SK-N-SH treated with all-trans-retinoic acid at 6 μM for 48 hours (cell line): Measurements from ENCODE around the gene OPN4.

Experiments
- ATAC-seq: fragments of 200-7000 bp; cut with Tn5 transposase; 3 replicates; pipeline ENCODE4 v1.9.1; 2020; ENCODE audit warnings: mild to moderate bottlenecking, moderate library complexity
- ARNTL ChIP-seq: fragments of 450-650 bp; formaldehyde crosslinking; IDR thresholded peaks from 2 replicates; pipeline ENCODE4 v1.5.0; 2020; ENCODE audit warnings: low read depth, mild to moderate bottlenecking, moderate library complexity, borderline replicate concordance
- BACH2 ChIP-seq: fragments of 250-450 bp; sonication (Bioruptor Pico); IDR thresholded peaks from 2 replicates; pipeline ENCODE4 v1.9.0; 2021; ENCODE audit warnings: mild to moderate bottlenecking, borderline replicate concordance
- CSDC2 ChIP-seq: fragments of 250-450 bp; sonication (Bioruptor Pico); IDR thresholded peaks from 2 replicates; pipeline ENCODE4 v1.5.0; 2020; ENCODE audit warnings: mild to moderate bottlenecking, moderate library complexity
- ESRRG ChIP-seq: fragments of 250-450 bp; sonication (Bioruptor Pico); IDR thresholded peaks from 2 replicates; pipeline ENCODE4 v1.6.1; 2021; ENCODE audit warnings: mild to moderate bottlenecking
- GLIS3 ChIP-seq: fragments of 250-450 bp; sonication (Bioruptor Pico); IDR thresholded peaks from 2 replicates; pipeline ENCODE4 v1.5.0; 2020; ENCODE audit warnings: mild to moderate bottlenecking, moderate library complexity
- ISL1 ChIP-seq: fragments of 250-450 bp; sonication (Bioruptor Pico); IDR thresholded peaks from 2 replicates; pipeline ENCODE4 v2.1.2; 2022; ENCODE audit warnings: mild to moderate bottlenecking, moderate library complexity
- PPARA ChIP-seq: fragments of 250-450 bp; sonication (Bioruptor Pico); IDR thresholded peaks from 2 replicates; pipeline ENCODE4 v1.5.0; 2020; ENCODE audit warnings: mild to moderate bottlenecking, borderline replicate concordance
- RARB ChIP-seq: fragments of 250-450 bp; sonication (Bioruptor Pico); IDR thresholded peaks from 2 replicates; pipeline ENCODE4 v1.8.0; 2021; ENCODE audit warnings: mild to moderate bottlenecking, moderate library complexity
- SNAI2 ChIP-seq: fragments of 250-450 bp; sonication (Bioruptor Pico); IDR thresholded peaks from 2 replicates; pipeline ENCODE4 v1.5.0; 2020; ENCODE audit warnings: mild to moderate bottlenecking, moderate library complexity
- TCF4 ChIP-seq: fragments of 250-450 bp; sonication (Bioruptor Pico); IDR thresholded peaks from 2 replicates; pipeline ENCODE4 v1.8.0; 2021; ENCODE audit warnings: mild to moderate bottlenecking, moderate library complexity, borderline replicate concordance
- TOX ChIP-seq: fragments of 250-450 bp; sonication (Bioruptor Pico); IDR thresholded peaks from 2 replicates; pipeline ENCODE4 v1.8.0; 2021; ENCODE audit warnings: mild to moderate bottlenecking, moderate library complexity, borderline replicate concordance
- ZFP3 ChIP-seq: fragments of 250-450 bp; sonication (Bioruptor Pico); IDR thresholded peaks from 2 replicates; pipeline ENCODE4 v1.5.0; 2020; ENCODE audit warnings: mild to moderate bottlenecking, moderate library complexity
- ZFP30 ChIP-seq: fragments of 450-650 bp; formaldehyde crosslinking; IDR thresholded peaks from 2 replicates; pipeline ENCODE4 v1.5.0; 2022; ENCODE audit warnings: mild to moderate bottlenecking, moderate library complexity
- ZNF565 ChIP-seq: fragments of 450-650 bp; formaldehyde crosslinking; conservative IDR thresholded peaks from 2 replicates; pipeline ENCODE4 v1.5.0; 2020; ENCODE audit warnings: low read depth, mild to moderate bottlenecking, moderate library complexity
- ZNF70 ChIP-seq: fragments of 450-650 bp; formaldehyde crosslinking; IDR thresholded peaks from 2 replicates; pipeline ENCODE4 v1.5.0; 2020; ENCODE audit warnings: mild to moderate bottlenecking, moderate library complexity
- ZNF8 ChIP-seq: fragments of 450-650 bp; formaldehyde crosslinking; IDR thresholded peaks from 2 replicates; pipeline ENCODE4 v1.5.0; 2020; ENCODE audit warnings: mild to moderate bottlenecking, moderate library complexity
- TF ChIP-seq, protein P1 (sequence below): fragments of 250-450 bp; sonication (Bioruptor Pico); IDR thresholded peaks from 2 replicates; pipeline ENCODE4 v1.8.0; 2020; ENCODE audit warnings: mild to moderate bottlenecking, moderate library complexity, borderline replicate concordance
- TF ChIP-seq, protein P2 (sequence below): fragments of 250-450 bp; sonication (Bioruptor Pico); IDR thresholded peaks from 2 replicates; pipeline ENCODE4 v1.8.0; 2021; ENCODE audit warnings: low read depth, mild to moderate bottlenecking, moderate library complexity, borderline replicate concordance
- TF ChIP-seq, protein P3 (sequence below): fragments of 250-450 bp; sonication (Bioruptor Pico); IDR thresholded peaks from 2 replicates; pipeline ENCODE4 v1.5.0; 2020; ENCODE audit warnings: mild to moderate bottlenecking, moderate library complexity
- TF ChIP-seq, protein P4 (sequence below): fragments of 250-450 bp; sonication (Bioruptor Pico); IDR thresholded peaks from 2 replicates; pipeline ENCODE4 v1.5.1; 2020; ENCODE audit warnings: low read depth, mild to moderate bottlenecking, moderate library complexity
- TF ChIP-seq, protein P5 (sequence below): fragments of 250-450 bp; sonication (Bioruptor Pico); IDR thresholded peaks from 2 replicates; pipeline ENCODE4 v1.5.1; 2021; ENCODE audit warnings: mild to moderate bottlenecking, moderate library complexity

The OPN4 gene

DNA sequence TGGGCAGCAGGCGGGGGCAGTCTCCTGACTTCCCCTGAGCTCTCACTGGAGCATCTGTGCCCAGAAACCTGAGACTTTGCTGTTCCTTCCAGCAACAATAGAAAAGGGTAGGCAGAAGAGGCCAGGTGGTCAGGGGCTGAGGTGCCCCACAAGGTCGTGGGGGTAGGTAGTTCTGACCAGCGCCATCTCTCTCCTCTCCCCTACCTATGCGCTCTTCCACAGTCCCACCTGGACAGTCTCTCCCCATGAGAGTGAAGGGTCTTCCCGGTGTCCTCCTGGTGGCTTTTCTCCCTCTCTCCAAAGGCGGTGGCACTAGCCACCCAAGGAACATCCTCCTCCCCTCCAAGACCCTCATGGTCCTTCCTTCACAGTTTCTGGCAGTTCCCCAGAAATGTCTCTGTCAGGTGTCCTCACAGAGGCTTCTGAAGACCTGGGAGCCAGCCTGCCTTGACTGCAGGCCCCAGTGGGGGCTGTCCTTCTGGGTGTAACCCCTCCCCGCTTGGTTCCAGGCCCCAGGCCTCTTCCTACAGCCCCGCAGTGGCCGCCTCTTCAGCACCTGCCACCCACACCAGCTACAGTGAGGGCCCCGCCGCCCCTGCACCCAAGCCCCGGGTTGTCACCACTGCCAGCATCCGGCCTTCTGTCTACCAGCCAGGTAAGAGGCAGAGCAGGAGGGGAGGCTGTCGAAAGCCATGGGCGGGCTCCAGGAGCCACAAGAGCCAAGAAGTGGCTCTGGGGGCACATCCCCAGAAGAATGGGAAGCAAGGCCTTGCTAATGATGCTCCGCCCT, 55.2 kb downstream of the OPN4 start:
- no peak for ATAC-seq

DNA sequence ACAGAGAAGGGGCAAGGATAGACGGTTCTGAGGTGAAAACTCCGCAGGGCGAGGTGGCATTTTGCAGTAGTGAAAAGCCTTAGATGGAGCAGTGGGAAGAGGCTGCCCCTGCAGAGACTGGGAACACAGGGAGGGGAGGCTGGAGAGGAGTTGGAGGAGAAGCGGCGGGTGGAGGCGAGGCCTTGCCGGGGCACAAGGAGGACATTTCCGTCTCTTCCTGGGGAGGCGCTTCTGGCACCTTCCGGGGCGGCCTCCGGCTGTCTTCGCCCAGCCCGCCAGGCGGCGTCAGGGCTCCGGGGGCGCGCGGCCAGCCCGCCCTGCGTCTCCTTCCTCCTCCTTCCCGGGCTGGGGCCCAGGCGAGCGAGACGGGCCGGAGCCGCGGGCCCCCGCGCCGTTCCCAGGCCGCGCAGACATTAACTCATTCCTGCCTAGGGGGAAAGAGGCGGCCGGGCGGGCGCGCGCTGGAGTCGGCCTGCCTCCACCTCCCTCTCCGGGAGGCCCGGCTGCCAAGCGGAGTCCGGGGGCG, 56.7 kb downstream of the OPN4 start:
- peak; percentile 95 for ATAC-seq
- TF ChIP-seq, protein P1, sequence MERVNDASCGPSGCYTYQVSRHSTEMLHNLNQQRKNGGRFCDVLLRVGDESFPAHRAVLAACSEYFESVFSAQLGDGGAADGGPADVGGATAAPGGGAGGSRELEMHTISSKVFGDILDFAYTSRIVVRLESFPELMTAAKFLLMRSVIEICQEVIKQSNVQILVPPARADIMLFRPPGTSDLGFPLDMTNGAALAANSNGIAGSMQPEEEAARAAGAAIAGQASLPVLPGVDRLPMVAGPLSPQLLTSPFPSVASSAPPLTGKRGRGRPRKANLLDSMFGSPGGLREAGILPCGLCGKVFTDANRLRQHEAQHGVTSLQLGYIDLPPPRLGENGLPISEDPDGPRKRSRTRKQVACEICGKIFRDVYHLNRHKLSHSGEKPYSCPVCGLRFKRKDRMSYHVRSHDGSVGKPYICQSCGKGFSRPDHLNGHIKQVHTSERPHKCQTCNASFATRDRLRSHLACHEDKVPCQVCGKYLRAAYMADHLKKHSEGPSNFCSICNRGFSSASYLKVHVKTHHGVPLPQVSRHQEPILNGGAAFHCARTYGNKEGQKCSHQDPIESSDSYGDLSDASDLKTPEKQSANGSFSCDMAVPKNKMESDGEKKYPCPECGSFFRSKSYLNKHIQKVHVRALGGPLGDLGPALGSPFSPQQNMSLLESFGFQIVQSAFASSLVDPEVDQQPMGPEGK, result peak; percentile 44
- TF ChIP-seq, protein P2, sequence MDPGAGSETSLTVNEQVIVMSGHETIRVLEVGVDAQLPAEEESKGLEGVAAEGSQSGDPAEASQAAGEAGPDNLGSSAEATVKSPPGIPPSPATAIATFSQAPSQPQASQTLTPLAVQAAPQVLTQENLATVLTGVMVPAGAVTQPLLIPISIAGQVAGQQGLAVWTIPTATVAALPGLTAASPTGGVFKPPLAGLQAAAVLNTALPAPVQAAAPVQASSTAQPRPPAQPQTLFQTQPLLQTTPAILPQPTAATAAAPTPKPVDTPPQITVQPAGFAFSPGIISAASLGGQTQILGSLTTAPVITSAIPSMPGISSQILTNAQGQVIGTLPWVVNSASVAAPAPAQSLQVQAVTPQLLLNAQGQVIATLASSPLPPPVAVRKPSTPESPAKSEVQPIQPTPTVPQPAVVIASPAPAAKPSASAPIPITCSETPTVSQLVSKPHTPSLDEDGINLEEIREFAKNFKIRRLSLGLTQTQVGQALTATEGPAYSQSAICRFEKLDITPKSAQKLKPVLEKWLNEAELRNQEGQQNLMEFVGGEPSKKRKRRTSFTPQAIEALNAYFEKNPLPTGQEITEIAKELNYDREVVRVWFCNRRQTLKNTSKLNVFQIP (CRISPR knock-in tag), result no peak
- TF ChIP-seq, protein P3, sequence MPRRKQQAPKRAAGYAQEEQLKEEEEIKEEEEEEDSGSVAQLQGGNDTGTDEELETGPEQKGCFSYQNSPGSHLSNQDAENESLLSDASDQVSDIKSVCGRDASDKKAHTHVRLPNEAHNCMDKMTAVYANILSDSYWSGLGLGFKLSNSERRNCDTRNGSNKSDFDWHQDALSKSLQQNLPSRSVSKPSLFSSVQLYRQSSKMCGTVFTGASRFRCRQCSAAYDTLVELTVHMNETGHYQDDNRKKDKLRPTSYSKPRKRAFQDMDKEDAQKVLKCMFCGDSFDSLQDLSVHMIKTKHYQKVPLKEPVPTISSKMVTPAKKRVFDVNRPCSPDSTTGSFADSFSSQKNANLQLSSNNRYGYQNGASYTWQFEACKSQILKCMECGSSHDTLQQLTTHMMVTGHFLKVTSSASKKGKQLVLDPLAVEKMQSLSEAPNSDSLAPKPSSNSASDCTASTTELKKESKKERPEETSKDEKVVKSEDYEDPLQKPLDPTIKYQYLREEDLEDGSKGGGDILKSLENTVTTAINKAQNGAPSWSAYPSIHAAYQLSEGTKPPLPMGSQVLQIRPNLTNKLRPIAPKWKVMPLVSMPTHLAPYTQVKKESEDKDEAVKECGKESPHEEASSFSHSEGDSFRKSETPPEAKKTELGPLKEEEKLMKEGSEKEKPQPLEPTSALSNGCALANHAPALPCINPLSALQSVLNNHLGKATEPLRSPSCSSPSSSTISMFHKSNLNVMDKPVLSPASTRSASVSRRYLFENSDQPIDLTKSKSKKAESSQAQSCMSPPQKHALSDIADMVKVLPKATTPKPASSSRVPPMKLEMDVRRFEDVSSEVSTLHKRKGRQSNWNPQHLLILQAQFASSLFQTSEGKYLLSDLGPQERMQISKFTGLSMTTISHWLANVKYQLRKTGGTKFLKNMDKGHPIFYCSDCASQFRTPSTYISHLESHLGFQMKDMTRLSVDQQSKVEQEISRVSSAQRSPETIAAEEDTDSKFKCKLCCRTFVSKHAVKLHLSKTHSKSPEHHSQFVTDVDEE (CRISPR knock-in tag), result peak; percentile 61; the same call in 1 of the 2 replicates
- no peak for TF ChIP-seq ZFP30 (CRISPR knock-in tag)
- no peak for TF ChIP-seq ZNF565 (CRISPR knock-in tag)
- no peak for TF ChIP-seq ZNF8 (CRISPR knock-in tag)
- TF ChIP-seq, protein P4, sequence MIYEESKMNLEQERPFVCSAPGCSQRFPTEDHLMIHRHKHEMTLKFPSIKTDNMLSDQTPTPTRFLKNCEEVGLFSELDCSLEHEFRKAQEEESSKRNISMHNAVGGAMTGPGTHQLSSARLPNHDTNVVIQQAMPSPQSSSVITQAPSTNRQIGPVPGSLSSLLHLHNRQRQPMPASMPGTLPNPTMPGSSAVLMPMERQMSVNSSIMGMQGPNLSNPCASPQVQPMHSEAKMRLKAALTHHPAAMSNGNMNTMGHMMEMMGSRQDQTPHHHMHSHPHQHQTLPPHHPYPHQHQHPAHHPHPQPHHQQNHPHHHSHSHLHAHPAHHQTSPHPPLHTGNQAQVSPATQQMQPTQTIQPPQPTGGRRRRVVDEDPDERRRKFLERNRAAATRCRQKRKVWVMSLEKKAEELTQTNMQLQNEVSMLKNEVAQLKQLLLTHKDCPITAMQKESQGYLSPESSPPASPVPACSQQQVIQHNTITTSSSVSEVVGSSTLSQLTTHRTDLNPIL, result no peak
- no peak for TF ChIP-seq TOX (CRISPR knock-in tag)
- peak; percentile 73; the same call in 1 of the 2 replicates for TF ChIP-seq ZFP3
- no peak for TF ChIP-seq BACH2 (CRISPR knock-in tag)
- no peak for TF ChIP-seq ISL1 (CRISPR knock-in tag)
- TF ChIP-seq RARB, result no peak
- TF ChIP-seq GLIS3 (CRISPR knock-in tag), result no peak
- TF ChIP-seq TCF4, result no peak

More for the DNA sequence above, 55.2 kb downstream of the OPN4 start:
- no peak for TF ChIP-seq GLIS3 (CRISPR knock-in tag)
- no peak for TF ChIP-seq ARNTL
- no peak for TF ChIP-seq ZFP30 (CRISPR knock-in tag)
- no peak for TF ChIP-seq PPARA (CRISPR knock-in tag)
- TF ChIP-seq ESRRG, result no peak
- no peak for TF ChIP-seq SNAI2 (CRISPR knock-in tag)
- no peak for TF ChIP-seq ZNF70 (CRISPR knock-in tag)
- no peak for TF ChIP-seq BACH2 (CRISPR knock-in tag)
- TF ChIP-seq ZFP3, result no peak
- TF ChIP-seq, protein P4, result no peak
- no peak for TF ChIP-seq ZNF565 (CRISPR knock-in tag)
- TF ChIP-seq, protein P2 (CRISPR knock-in tag), result no peak
- TF ChIP-seq, protein P5, sequence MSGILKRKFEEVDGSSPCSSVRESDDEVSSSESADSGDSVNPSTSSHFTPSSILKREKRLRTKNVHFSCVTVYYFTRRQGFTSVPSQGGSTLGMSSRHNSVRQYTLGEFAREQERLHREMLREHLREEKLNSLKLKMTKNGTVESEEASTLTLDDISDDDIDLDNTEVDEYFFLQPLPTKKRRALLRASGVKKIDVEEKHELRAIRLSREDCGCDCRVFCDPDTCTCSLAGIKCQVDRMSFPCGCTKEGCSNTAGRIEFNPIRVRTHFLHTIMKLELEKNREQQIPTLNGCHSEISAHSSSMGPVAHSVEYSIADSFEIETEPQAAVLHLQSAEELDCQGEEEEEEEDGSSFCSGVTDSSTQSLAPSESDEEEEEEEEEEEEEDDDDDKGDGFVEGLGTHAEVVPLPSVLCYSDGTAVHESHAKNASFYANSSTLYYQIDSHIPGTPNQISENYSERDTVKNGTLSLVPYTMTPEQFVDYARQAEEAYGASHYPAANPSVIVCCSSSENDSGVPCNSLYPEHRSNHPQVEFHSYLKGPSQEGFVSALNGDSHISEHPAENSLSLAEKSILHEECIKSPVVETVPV, result no peak
- TF ChIP-seq, protein P1, result no peak
- no peak for TF ChIP-seq ZNF8 (CRISPR knock-in tag)
- no peak for TF ChIP-seq CSDC2
- TF ChIP-seq TOX (CRISPR knock-in tag), result no peak
- no peak for TF ChIP-seq ISL1 (CRISPR knock-in tag)
- TF ChIP-seq, all 23 proteins: peak for 0
